Measurements from ENCODE around the gene GTF3C1. TPM values are rescaled to one million over a fixed set of nuclear protein-coding genes. Genes with fewer than 3 reads are reported as not detected.

GTF3C1 gene
- total and polyA plus RNA-seq, 12 donors = 51.0 to 225 (median 84.3) TPM

GRCh38 chr16:27424772-27425498 lies 124.8 kb downstream of the GTF3C1 start:
- peak in 1 of 7 donors; percentile 10 for DNase-seq
- no peaks in the 10 kb centered on the region for H3K4me1 ChIP-seq (replicated peaks in 1 of 2)
- no peak overlapping the region for H3K27ac ChIP-seq
- H3K27me3 ChIP-seq = no peaks in the 10 kb centered on the region
- intact Hi-C loops (cut with DNase I) = no loop called here
- H3K4me3 ChIP-seq = no peak overlapping the region
- no peak for TF ChIP-seq POLR2A (IDR thresholded peaks at IDR 0.05)
- 84 to 90% (median 88%) methylated on average over 9 to 10 of the region's 10 CpGs for WGBS, 4 donors
- H3K9me3 ChIP-seq (replicated peaks in 1 of 3) = peaks cover 0 to 12% (median 0%) of the 10 kb centered on the region in 3 donors
- H3K36me3 ChIP-seq (replicated peaks in 1 of 2) = no peaks in the 10 kb centered on the region

- DNase-seq = no peak
- H3K36me3 ChIP-seq (replicated peaks in 1 of 2) = no peaks in the 10 kb centered on the region
- no peak overlapping the region for H3K4me3 ChIP-seq
- H3K4me1 ChIP-seq (replicated peaks in 1 of 2) = no peaks in the 10 kb centered on the region
- H3K9me3 ChIP-seq (replicated peaks in 1 of 3) = peaks cover 0 to 12% (median 0%) of the 10 kb centered on the region in 3 donors
- TF ChIP-seq CTCF (IDR thresholded peaks at IDR 0.05) (no peak), POLR2A (IDR thresholded peaks at IDR 0.05) (no peak)
- intact Hi-C loops (cut with DNase I) = no loop called here
- no peak overlapping the region for H3K27ac ChIP-seq
- H3K27me3 ChIP-seq = no peaks in the 10 kb centered on the region
Observed at GRCh38 chr16:27421961-27422740, 127.6 kb downstream of the GTF3C1 start.

- whole genome bisulfite sequencing, 4 donors = 77 to 87% (median 81%) methylated on average over 4 of the region's 4 CpGs
- Histone ChIP-seq H3K4me1 (replicated peaks in 1 of 2) (no peaks in the 10 kb centered on the region), H3K4me3 (no peak overlapping the region), H3K27ac (no peak overlapping the region), H3K36me3 (replicated peaks in 1 of 2) (no peaks in the 10 kb centered on the region), H3K9me3 (replicated peaks in 1 of 3) (peaks cover 0 to 10% (median 6%) of the 10 kb centered on the region in 3 donors), H3K27me3 (no peaks in the 10 kb centered on the region)
- intact Hi-C loops (cut with DNase I) = no loop called here
- DNase-seq = no peak
- TF ChIP-seq CTCF (IDR thresholded peaks at IDR 0.05) = no peak
- no peak for TF ChIP-seq POLR2A (IDR thresholded peaks at IDR 0.05)
Observed at GRCh38 chr16:27417047-27417671, 132.6 kb downstream of the GTF3C1 start.

GRCh38 chr16:27414788-27415431 lies 134.8 kb downstream of the GTF3C1 start:
- intact Hi-C loops (cut with DNase I) = no loop called here
- DNase-seq = no peak

More at GRCh38 chr16:27414788-27415431, 134.8 kb downstream of the GTF3C1 start:
- Histone ChIP-seq H3K9me3 (replicated peaks in 1 of 3) (peaks cover 0 to 6% (median 0%) of the 10 kb centered on the region in 3 donors), H3K27ac (no peak overlapping the region), H3K36me3 (replicated peaks in 1 of 2) (no peaks in the 10 kb centered on the region), H3K27me3 (no peaks in the 10 kb centered on the region), H3K4me3 (no peak overlapping the region), H3K4me1 (replicated peaks in 1 of 2) (no peaks in the 10 kb centered on the region)
- WGBS, 4 donors = 48 to 64% (median 58%) methylated on average over 6 of the region's 6 CpGs
- TF ChIP-seq POLR2A (IDR thresholded peaks at IDR 0.05) = no peak
- TF ChIP-seq CTCF (IDR thresholded peaks at IDR 0.05) = no peak

Data from adrenal gland (tissue), 12 donors.